Left forelimb (tissue), 1 donor: ENCODE results near the gene FNBP1L.
"Not testable (repeated sequence)": the region's sequence is repeated elsewhere in the genome, so short reads cannot be mapped to it uniquely, and the experiment has no call there.

Experiments
- DNase-seq: peaks from one replicate; pipeline ENCODE4 v3.0.0-alpha.2; 2018; ENCODE audit warnings: low spot score

The FNBP1L gene

DNA sequence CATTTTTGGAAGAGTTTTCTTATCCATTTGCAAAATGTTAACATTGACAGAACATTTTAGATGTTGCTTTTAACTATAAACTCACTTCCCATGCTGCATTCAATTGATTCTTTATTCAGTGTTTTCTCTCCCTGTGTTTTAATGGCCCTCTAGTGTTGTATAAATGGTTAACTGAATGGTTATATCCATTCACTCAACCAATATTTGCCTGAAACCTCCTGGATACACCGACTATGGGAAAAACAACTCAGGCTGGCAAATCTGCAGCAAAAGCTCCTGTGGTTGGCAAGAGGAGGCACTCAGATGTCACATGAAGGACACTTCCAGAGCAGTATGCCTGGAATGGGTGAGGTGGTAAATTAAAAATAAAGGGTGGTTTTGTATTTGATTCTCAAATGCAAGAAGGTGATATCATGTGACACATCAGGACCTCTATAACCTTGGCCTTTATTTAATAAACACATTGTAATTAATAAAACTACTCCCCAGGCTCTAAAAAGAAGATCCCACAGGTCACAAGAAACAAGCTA, 126.1 kb downstream of the FNBP1L start:
- DNase-seq, result no peak

DNA sequence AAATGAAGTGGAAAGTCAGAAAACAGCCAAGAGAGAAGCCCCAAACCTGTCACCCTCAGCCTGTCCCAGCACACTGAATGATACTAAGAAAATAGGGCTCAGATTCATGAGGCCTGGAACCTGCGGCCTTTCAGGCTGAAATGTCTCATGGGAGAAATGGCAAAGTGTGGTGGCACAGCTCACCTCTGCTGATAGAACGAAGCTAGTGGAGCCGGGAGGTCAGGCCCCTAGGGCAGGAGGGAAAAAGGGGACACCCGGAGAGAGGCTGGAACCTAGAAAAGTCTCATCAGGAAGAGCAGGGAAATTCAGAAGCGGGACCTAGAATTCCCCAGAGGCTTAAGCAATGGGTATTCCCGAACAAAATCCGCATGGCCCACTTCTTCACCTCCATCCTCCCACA, 126.6 kb downstream of the FNBP1L start:
- no peak for DNase-seq

DNA sequence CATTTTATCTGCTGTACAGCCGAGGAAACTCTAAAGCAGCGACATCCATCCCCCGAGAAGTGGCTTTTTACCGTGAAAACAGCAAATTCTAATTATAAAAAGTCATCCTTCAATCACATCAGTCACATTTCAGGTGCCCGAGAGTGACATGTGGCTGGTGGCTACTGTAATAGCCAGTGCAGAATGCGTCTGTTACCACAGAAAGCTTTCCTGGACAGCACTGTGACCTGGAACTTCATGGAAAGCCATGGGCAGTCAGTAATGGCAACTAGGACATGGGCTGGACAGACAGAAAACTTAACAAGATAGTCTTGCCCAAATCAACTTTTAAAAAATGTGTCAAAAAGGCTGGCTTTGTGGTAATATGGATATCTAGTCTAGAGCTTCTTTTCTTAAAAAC, 127.1 kb downstream of the FNBP1L start:
- DNase-seq, result no peak

DNA sequence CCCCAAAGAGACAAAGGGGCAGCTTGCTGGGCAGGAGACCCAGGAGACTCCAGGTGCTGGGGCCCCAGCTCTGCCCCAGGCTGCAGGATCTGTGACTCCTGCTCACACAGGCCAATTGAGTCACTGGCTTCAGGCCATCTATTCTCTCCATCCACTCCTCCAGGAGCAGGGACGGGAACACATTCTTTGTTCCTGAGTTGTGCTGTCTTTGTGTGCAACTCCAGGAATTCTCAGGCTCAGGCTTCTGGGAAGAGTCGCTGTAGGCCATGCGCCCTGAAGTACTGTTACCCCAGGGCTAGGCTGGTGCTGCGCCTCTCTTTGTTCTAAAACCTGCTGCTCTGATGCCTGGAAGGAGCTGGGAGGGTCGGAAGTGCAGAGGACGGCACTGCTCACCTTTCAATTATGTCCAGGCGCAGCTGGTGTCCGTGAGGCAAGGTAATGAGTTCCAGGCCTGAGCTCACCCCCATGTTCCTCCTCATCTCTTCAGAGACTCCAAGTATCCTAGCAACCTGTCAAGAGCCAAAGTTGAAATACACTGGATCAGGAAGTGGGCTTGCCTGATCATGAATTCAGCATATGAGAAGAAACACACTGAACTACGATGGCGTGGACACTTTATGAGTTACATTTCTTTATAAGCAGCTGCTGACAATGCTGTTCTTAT, 127.8 kb downstream of the FNBP1L start:
- DNase-seq, result no peak

DNA sequence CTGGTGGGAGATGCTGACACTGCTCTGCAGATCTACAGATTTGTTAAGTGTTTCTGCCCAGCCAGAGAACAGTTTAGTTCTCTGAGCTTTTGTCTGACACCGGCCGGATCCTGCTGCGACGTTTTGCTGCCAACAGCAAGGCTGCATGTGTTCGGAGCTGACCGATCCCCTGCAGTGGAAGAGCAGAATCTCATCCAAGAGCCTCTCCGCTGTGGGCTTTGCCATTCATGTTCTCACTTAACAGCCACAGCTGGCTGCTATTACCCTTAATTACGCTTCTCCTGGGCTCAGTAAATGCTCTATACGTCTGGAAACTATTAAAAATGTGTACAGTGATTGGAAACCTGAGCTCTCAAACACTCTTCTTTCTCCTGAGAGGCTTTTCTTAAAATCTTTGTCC, 128.4 kb downstream of the FNBP1L start:
- peak; percentile 86 for DNase-seq

DNA sequence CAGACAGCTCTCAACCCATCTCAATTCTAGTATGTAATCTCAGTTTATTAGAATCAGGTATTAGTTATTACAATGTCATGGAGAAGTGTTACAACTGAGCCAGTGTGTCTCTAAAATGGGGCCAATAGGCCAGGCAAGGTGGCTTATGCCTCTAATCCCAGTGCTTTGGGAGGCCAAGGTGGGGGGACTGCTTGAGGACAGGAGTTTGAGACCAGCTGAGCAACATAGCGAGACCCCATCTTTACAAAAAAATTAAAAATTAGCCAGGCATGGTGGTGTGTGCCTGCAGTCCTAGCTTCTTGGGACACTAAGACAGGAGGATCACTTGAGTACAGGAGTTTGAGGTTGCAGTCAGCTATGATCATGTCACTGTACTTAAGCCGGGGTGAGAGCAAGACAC, 128.8 kb downstream of the FNBP1L start:
- DNase-seq, result no peak

DNA sequence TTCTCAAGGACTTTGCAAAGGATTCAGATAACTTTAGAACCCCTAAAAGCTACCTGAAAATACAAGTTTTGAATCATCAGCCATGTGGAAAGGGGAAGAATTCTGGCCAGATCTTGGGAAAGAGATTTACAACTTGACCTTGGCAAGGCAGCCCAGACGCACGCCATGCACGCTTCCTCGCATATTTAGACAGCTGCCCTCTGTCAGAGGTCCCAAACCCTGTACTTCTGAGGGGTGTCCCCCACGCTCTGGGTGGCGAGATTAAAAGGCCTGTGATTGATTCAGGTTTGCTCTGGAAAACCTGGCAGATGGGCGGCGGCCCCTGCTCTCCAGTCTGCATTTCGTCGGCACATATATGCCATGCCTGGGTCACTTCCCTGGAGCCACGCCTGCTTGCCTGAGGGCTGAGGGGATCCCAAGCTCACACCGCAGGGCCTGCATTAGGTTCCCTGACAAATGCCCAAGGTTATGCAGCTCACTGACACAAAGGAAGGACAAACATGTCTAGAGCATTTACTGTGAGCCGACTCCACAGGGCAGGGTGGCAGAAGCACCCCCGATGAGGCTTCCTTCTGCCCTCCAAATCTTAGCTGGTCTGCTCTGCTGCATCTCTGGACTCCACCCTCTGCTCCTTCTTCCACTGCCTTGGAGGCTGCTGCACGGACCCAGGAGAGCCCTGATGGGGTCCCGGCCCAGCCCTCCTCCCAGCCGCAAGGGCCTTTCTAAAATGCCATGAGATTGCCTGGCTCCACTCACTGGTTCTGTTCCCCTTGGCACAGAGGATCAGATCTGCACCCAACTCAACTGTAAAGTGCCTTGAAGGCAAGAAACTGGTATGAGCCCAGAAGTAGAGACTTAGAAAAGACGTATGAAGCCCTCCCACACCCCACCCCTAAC, 129.9 kb downstream of the FNBP1L start:
- DNase-seq, result no peak

DNA sequence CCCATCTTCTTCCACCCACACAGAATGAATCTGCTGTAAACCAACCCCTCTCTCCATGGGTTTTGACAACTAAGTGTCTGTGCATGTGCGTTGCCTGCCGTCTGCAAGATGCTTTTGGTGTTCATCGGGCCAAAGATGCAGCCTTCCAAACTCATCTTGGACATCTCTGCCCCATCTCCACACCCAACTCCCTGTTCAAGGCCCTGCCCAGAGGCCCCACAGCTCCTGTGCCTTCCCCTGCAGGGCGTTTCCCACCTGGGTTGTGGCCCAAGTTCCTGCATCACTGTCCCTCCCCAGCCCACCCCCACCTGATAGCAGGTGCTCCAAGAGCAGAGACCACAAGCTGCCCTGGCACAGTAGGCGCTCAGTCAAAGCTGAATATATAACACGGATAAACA, 130.5 kb downstream of the FNBP1L start:
- no peak for DNase-seq

DNA sequence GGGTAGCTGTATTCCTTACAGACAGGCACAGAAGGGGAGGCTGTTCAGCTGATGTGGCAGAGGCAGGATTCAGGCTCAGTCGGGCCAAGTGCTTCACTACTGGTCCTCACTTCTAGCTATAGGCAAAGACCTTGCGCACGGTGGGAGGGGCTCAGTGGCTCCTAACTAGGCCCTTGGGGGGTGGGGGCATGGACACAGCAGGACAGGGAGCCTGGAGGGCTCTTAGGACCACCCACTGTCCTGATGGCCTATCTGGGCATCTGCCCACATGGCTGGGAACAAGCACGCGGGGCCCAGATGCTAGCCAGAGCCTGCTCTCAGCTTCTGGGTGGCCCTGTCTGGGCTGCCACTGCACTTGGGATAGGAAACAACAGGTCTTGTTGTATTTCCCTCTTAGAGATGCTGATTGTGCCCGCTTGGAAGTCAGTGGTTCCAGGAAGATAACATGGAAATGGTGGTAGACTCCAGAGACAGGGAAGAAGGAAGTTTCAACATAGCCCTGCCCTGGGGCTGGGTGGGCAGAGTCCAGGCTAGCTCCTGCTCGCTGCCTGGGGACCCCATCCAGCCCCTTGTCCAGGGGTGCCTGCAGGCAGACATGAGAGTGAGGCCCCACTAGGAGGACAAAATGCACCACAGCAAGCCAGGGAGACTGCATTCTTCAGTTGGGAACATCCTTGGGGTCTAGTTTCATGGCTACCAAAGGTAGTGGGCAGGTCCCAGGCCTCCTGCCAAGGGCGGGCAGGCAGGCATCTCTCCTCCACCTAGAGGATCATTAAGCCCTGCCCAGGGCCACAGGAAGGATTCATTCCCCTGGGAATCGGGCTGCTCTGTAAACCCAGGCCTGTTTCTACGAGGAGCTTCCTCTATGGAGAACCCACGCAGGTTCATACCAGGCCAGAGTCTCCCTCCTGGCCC, 131.2 kb downstream of the FNBP1L start:
- DNase-seq, result no peak

DNA sequence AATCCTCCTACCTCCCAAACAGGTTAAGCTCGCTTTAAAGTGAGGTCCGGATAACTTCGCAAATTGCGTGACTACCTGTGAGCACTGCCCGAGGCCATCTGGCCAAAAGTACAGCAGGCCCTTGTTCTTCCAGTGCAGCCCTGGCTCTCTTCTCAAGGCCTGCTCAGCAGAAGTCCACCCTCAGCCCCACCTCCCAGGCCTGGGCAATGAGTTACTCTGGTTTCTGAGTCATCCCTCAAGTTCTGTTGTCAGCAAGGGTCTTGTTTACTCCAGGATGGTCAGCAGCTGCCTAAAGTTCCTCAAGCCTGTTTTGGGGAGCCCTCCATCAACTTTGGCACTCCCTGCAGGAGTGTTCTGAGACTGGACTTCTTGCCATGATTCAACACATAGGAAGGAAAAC, 132.0 kb downstream of the FNBP1L start:
- no peak for DNase-seq

DNA sequence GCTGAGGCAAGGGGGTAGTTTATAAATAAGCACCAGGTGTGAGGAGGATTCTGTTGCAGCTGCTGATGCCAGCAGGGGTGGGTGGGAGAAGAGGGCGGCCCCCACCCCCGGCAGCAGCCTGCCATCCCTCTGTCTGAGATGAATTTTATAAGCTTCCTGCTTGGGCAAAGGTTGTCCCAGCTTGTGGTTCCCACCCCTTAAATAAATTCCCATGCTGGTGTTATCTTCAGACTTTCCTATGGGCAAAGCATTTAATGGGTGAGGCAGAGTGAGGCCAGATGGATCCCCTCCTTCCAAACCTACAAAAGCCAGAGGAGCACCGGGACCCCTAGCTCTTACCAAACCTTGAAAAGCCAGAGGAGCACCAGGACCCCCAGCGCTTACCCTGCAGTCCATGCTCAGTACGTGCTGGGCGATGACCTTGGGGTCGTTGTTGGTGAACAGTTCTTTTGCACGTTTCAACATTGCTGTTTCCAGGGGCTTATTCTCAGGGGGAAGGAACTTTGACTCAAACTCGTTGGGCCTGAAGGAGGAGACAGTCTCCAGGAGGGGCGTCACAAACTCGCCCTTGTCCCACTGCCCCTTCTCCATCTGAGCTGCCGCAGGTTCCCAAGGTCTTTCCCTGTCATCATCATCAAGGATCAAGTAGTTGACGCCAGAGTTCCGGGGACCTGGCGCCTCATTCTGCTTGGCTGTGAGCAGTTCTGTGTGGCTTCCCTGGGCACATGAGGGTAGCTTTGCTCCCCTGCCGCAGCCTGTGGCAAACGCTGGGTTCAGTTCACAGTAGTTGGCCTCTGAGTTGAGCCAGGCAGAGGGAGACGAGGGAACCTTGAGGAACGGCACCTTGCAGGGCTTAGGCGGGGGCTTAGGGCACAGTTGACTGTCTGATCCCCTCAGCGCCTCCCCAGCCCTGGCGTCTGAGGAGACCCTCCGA, 134.3 kb downstream of the FNBP1L start:
- DNase-seq, result no peak

DNA sequence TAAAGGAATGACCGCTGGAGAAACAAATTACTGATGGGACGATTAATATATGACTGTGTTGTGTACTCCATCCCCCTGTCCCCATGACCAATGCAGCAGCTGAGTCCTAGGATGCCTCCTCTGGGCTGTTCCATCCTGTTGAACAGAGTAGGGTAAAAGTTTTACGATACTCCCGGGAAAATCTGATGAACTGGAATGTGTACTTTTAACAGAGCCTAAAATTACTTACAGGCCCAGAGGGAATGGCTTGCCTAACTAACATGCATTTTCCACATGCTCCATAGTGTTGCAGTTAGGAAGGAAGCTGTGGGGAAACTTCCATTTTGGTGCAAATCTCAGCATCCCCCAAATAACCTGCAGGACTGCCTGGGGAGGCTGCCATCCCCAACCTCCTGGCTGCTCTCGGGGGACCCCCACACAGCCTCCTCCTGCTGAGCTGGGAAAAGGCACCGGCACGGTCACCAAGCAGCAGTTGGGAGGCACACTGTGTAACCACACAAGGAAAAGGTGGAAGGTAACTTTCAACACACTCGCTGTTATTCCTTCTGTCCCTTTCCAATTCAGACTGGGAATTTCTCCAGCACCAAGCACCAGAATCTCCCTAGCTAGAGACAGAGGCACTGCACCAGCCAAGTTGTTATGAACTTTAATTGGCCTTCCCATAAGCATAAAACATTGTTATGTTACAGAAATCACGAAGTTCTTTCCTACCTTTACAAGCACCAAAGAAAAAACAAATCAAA, 136.5 kb downstream of the FNBP1L start:
- DNase-seq, result no peak

DNA sequence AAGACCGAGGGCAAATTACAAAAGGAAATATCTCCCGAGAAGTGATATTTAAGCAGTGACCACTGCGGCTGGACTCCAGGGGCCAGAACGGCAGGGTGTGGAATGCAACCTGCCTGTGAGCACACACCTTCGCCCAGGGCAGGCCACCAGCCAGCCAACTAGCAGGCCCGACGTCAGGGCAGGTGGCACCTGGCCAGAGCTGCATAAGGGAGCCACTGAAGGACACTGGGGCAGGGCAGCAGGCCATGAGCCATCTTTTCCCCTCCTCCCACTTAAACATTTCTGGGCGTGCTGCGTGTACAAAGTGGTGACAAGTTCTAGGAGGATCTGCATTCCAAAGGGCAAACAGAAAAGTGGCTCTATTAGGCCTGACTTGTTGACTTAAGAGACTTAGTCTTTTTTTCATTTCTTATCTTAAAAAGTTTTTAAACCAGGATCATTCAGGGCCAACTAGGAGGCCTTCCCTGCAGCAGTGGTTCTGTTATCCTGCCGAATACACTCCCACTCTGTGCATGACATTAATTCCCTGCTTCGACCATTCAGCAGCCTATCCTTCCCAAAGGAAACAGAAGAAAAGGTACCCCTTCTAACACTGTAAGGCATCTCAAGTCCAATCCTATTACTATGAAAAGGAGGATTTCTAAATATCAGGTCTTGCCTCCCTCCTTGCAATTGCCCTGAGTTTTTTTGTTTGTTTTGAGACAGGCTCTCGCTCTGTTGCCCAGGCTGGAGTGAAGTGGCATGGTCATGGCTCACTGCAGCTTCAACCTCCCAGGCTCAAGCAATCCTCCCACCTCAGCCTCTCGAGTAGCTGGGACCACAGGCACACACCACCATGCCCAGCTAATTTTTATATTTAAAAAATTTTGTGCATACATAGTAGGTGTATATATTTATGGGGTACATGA, 137.4 kb downstream of the FNBP1L start:
- DNase-seq, result no peak

DNA sequence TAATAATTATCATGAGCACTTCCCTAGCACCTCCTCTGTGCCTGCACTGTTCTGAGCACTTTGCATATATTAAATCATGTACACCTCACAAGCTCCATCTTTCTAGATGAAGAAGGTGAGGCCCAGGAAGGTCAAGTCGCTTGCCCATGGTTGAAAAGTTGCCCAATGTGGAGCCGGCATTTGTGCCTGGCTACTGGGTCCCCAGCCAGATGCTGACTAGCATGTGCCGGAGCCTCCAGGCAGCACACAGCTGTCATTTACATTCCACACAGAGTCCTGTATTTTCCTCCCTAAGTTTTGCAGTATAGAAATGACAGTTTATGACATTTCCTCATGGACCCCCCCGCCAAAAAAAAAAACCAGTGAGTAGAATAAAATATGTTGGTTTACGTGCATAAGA, 139.4 kb downstream of the FNBP1L start:
- no peak for DNase-seq

DNA sequence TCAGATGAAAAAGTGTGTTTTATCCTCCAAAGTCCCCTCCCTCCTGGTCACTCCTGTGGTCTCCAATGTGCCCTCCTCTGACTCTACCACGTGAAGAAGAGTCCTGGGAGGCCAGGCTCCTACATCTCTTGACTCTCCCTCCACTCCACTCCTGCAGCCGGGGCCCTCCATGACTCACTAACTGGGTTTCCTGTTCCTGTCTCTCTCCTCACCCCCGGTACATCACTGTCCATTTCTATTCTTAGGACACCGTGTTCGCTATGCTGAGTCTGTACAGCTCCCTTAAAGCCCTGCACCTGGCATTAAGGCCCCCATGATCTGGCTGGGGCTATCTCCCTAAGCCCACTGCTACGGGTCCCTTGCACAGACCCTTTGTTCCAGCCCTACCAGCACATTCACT, 140.3 kb downstream of the FNBP1L start:
- no peak for DNase-seq

DNA sequence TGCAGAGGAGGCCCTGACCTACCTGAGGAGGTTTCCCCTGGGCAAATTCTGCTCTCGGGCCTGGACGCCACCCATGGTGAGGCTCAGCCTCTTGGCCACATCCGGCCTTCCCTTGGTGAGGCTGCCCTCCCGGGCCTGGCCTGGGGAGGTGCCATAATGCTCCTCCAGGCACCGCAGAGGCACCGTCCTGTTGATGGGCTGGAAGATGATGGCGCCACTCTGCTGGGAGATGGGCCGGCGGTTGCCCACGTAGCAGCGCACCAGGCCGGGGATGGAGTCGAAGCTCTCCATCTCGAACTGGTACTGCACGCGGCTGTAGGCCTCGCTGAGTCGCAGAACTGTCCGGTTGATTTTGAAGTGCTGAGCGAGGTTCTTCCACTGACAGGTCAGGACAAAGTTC, 141.0 kb downstream of the FNBP1L start:
- no peak for DNase-seq

DNA sequence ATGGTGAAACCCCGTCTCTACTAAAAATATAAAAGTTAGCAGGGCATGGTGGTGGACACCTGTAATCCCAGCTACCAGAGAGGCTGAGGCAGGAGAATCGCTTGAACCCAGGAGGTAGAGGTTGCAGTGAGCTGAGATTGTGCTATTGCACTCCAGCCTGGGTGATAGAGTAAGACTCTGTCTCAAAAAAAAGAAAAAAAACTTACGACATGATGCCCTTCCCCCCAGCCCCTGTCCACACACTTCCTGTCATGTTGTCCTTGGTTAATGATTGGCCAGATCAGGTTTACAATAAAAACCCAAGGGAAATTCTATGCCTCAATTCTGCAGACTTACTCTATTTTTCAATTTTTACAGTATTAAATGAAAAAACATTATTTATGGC, 143.4 kb downstream of the FNBP1L start:
- not testable (repeated sequence) for DNase-seq

DNA sequence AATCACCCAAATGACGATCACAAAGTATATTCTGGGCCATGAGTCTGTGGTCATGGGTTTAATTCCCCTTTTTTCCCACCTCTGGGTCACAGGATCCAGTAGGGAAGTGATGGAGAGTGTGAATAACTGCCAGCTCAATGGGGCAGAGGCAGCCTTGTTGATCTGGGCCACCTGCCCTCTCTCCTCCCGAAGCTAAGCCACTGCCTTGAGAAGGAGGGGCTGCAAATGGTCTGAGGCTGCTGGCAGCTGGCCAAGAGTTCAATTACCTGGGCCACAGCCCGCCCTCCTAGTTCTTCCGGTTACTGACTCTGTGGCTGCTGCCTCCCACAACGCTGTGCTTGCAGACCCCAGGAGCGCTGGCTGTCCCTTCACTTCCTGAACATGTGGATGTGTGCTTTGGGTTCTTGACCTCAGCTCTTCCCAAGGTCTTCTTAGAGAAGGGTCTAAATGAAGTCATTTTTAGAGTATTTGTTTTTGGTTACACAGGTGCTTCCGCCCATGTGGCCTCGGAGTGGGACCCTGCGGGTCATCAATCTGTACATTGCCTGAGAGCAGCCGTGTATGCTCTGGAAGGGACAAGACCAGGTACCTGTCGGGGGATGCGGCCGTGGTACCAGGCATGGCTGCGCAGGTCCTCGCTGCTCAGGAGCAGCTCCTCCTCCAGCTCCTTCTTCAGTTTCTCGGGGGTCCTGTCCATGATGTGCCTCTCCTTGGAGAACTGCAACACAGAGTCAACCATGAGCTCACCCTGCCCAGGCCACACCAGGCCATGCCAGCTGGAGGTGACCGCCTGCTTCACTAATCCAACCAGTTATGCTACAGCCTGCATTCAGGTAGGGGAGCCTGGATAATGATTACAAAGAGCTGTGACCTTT, 144.0 kb downstream of the FNBP1L start:
- DNase-seq, result no peak
